SJCRH30 (cell line): ENCODE data around the gene CHCHD6. TPM values are rescaled to one million over a fixed set of nuclear protein-coding genes. Genes with fewer than 3 reads are reported as not detected.
A peak's percentile ranks its signal among the peaks of the same experiment; 100 is the strongest.

Source experiments
- DNase-seq, 2 experiments: peaks; one replicate each; pipeline ENCODE4 v3.0.0-alpha.2; 2015 to 2020
- H3K27ac ChIP-seq: fragments of 250-450 bp; sonication (Bioruptor Pico); 2 replicates; pipeline ENCODE4 v1.5.1; 2020; ENCODE audit warnings: mild to moderate bottlenecking, moderate library complexity
- H3K27me3 ChIP-seq: fragments of 250-450 bp; sonication (Bioruptor Pico); 2 replicates; pipeline ENCODE4 v1.5.1; 2020; ENCODE audit warnings: mild to moderate bottlenecking, moderate library complexity
- H3K36me3 ChIP-seq: fragments of 250-450 bp; sonication (Bioruptor Pico); 2 replicates; pipeline ENCODE4 v1.5.1; 2020; ENCODE audit warnings: mild to moderate bottlenecking, moderate library complexity
- H3K4me1 ChIP-seq: fragments of 250-450 bp; sonication (Bioruptor Pico); 2 replicates; pipeline ENCODE4 v1.5.1; 2020; ENCODE audit warnings: mild to moderate bottlenecking, moderate library complexity
- H3K4me3 ChIP-seq: fragments of 250-450 bp; sonication (Bioruptor Pico); 2 replicates; pipeline ENCODE4 v1.5.1; 2020; ENCODE audit warnings: mild to moderate bottlenecking, moderate library complexity
- H3K9me3 ChIP-seq: fragments of 250-450 bp; sonication (Bioruptor Pico); replicated peaks from 2 replicates; pipeline ENCODE4 v1.5.1; 2020; ENCODE audit warnings: mild to moderate bottlenecking, moderate library complexity
- total RNA-seq: library from RNA; depleted of rRNA; stranded (reverse); fragments of >200 nt; shearing (Covaris generic); gene quantifications from 2 replicates; pipeline ENCODE4 v1.2.3, GENCODE V29; 2014

The CHCHD6 gene
- total RNA-seq, 1 experiment from 2014 or later: 24.2 TPM

- Histone ChIP-seq H3K4me3 (no peak overlapping the region), H3K9me3 (no peaks in the 10 kb centered on the region), H3K36me3 (no peaks in the 10 kb centered on the region; the same call in 1 of the 2 replicates), H3K27me3 (no peaks in the 10 kb centered on the region), H3K4me1 (no peaks in the 10 kb centered on the region), H3K27ac (no peak overlapping the region)
- DNase-seq: no peak
Observed at GRCh38 chr3:126732281-126733060, 28.4 kb downstream of the CHCHD6 start.

- Histone ChIP-seq H3K27me3 (no peaks in the 10 kb centered on the region), H3K4me3 (no peak overlapping the region), H3K36me3 (no peaks in the 10 kb centered on the region; the same call in 1 of the 2 replicates), H3K9me3 (no peaks in the 10 kb centered on the region), H3K27ac (no peak overlapping the region), H3K4me1 (no peaks in the 10 kb centered on the region)
- DNase-seq: no peak
Observed at GRCh38 chr3:126733061-126733430, 29.0 kb downstream of the CHCHD6 start.

- Histone ChIP-seq H3K36me3 (no peaks in the 10 kb centered on the region; the same call in 1 of the 2 replicates), H3K27me3 (no peaks in the 10 kb centered on the region), H3K4me1 (no peaks in the 10 kb centered on the region), H3K27ac (no peak overlapping the region), H3K9me3 (no peaks in the 10 kb centered on the region), H3K4me3 (no peak overlapping the region)
- DNase-seq: no peak
Observed at GRCh38 chr3:126734106-126734723, 30.2 kb downstream of the CHCHD6 start.

GRCh38 chr3:126737527-126737926 is 33.5 kb downstream of the CHCHD6 start:
- H3K27me3 ChIP-seq: no peaks in the 10 kb centered on the region
- DNase-seq: no peak
- no peak overlapping the region for H3K27ac ChIP-seq
- no peaks in the 10 kb centered on the region for H3K9me3 ChIP-seq
- no peaks in the 10 kb centered on the region; the same call in 1 of the 2 replicates for H3K36me3 ChIP-seq
- H3K4me3 ChIP-seq: no peak overlapping the region
- no peaks in the 10 kb centered on the region for H3K4me1 ChIP-seq

- H3K4me3 ChIP-seq: no peak overlapping the region
- H3K9me3 ChIP-seq: no peaks in the 10 kb centered on the region
- no peaks in the 10 kb centered on the region for H3K36me3 ChIP-seq
- no peak overlapping the region for H3K27ac ChIP-seq
- no peaks in the 10 kb centered on the region for H3K4me1 ChIP-seq
- no peak for DNase-seq
- H3K27me3 ChIP-seq: no peaks in the 10 kb centered on the region
Observed at GRCh38 chr3:126742057-126742456, 38.0 kb downstream of the CHCHD6 start.

- Histone ChIP-seq H3K27me3 (no peaks in the 10 kb centered on the region), H3K36me3 (no peaks in the 10 kb centered on the region; the same call in 1 of the 2 replicates), H3K27ac (no peak overlapping the region), H3K9me3 (no peaks in the 10 kb centered on the region), H3K4me1 (no peaks in the 10 kb centered on the region), H3K4me3 (no peak overlapping the region)
- DNase-seq: no peak
Observed at GRCh38 chr3:126743350-126743749, 39.3 kb downstream of the CHCHD6 start.

GRCh38 chr3:126743781-126744180 is 39.7 kb downstream of the CHCHD6 start:
- no peak overlapping the region for H3K27ac ChIP-seq

GRCh38 chr3:126745760-126746394 is 41.8 kb downstream of the CHCHD6 start:
- H3K4me3 ChIP-seq: no peak overlapping the region
- H3K4me1 ChIP-seq: peaks cover 9% of the 10 kb centered on the region
- H3K36me3 ChIP-seq: no peaks in the 10 kb centered on the region; the same call in 1 of the 2 replicates
- no peaks in the 10 kb centered on the region for H3K27me3 ChIP-seq
- no peak overlapping the region for H3K27ac ChIP-seq
- H3K9me3 ChIP-seq: no peaks in the 10 kb centered on the region
- DNase-seq: no peak

More at GRCh38 chr3:126743781-126744180, 39.7 kb downstream of the CHCHD6 start:
- Histone ChIP-seq H3K4me3 (no peak overlapping the region), H3K4me1 (no peaks in the 10 kb centered on the region), H3K27me3 (no peaks in the 10 kb centered on the region), H3K9me3 (no peaks in the 10 kb centered on the region), H3K36me3 (no peaks in the 10 kb centered on the region; the same call in 1 of the 2 replicates)
- no peak for DNase-seq

- no peaks in the 10 kb centered on the region for H3K27me3 ChIP-seq
- no peaks in the 10 kb centered on the region; the same call in 1 of the 2 replicates for H3K36me3 ChIP-seq
- no peaks in the 10 kb centered on the region for H3K9me3 ChIP-seq
- no peak overlapping the region for H3K27ac ChIP-seq
- H3K4me1 ChIP-seq: peaks cover 12% of the 10 kb centered on the region
- H3K4me3 ChIP-seq: no peak overlapping the region
- no peak for DNase-seq
Observed at GRCh38 chr3:126746395-126747177, 42.5 kb downstream of the CHCHD6 start.

GRCh38 chr3:126747768-126748167 is 43.7 kb downstream of the CHCHD6 start:
- Histone ChIP-seq H3K9me3 (no peaks in the 10 kb centered on the region), H3K4me3 (no peak overlapping the region), H3K27me3 (no peaks in the 10 kb centered on the region), H3K36me3 (no peaks in the 10 kb centered on the region; the same call in 1 of the 2 replicates), H3K4me1 (peaks cover 19% of the 10 kb centered on the region), H3K27ac (no peak overlapping the region)
- no peak for DNase-seq

GRCh38 chr3:126748701-126749546 is 44.9 kb downstream of the CHCHD6 start:
- no peak overlapping the region for H3K4me3 ChIP-seq
- H3K36me3 ChIP-seq: no peaks in the 10 kb centered on the region; the same call in 1 of the 2 replicates
- no peak for DNase-seq
- no peak overlapping the region for H3K27ac ChIP-seq
- no peaks in the 10 kb centered on the region for H3K27me3 ChIP-seq
- H3K9me3 ChIP-seq: no peaks in the 10 kb centered on the region
- peaks cover 19% of the 10 kb centered on the region for H3K4me1 ChIP-seq

- Histone ChIP-seq H3K36me3 (no peaks in the 10 kb centered on the region; the same call in 1 of the 2 replicates), H3K4me3 (no peak overlapping the region), H3K27ac (no peak overlapping the region), H3K27me3 (no peaks in the 10 kb centered on the region), H3K9me3 (no peaks in the 10 kb centered on the region), H3K4me1 (peaks cover 19% of the 10 kb centered on the region)
- DNase-seq: no peak
Observed at GRCh38 chr3:126749547-126749875, 45.5 kb downstream of the CHCHD6 start.

GRCh38 chr3:126749931-126750755 is 46.1 kb downstream of the CHCHD6 start:
- Histone ChIP-seq H3K36me3 (no peaks in the 10 kb centered on the region; the same call in 1 of the 2 replicates), H3K9me3 (no peaks in the 10 kb centered on the region), H3K27me3 (no peaks in the 10 kb centered on the region), H3K4me1 (peaks cover 19% of the 10 kb centered on the region), H3K27ac (peak overlapping the region; percentile 65), H3K4me3 (no peak overlapping the region)
- no peak for DNase-seq
